HepG2 (cell line): ENCODE data around the gene ACBD6. TPM values are rescaled to one million over a fixed set of nuclear protein-coding genes. Genes with fewer than 3 reads are reported as not detected.

Source experiments
- ATAC-seq: fragments of 200-7000 bp; cut with Tn5 transposase; 3 replicates; pipeline ENCODE4 v1.9.1; 2020; ENCODE audit warnings: mild to moderate bottlenecking, moderate library complexity
- BruUV-seq: library from RNA; stranded (reverse); fragments of 400-500 nt; replicated peaks from 2 replicates; lab custom pipeline; 2021; lab: Mats Ljungman, UMichigan
- CTCF ChIA-PET: fragments of 300-600 bp; formaldehyde crosslinking; extraction: SDS; loops from one replicate; lab custom pipeline; 2021; ENCODE audit warnings: low total read pairs, inconsistent platforms, low intra/inter-chr PET ratio; lab: Yijun Ruan, JAX
- POLR2A ChIA-PET: fragments of 350-600 bp; sonication (Branson Sonifier 250); formaldehyde crosslinking; loops from one replicate; lab custom pipeline; 2020; ENCODE audit warnings: antibody characterized with exemption, inconsistent platforms; lab: Yijun Ruan, JAX
- DNase-seq: peaks from one replicate; pipeline ENCODE4 v3.0.0-alpha.2; 2015; ENCODE audit warnings: low spot score
- FAIRE-seq: peaks from 3 replicates; lab custom pipeline; 2011; peaks lifted over from hg19 to GRCh38; lab: Jason Lieb, UNC
- H2AFZ ChIP-seq: one replicate; pipeline ENCODE4 v1.6.1; 2011; ENCODE audit warnings: low read length, inconsistent platforms
- H3K27ac ChIP-seq: fragments of 300-600 bp; 3 replicates; pipeline ENCODE4 v1.8.0; 2011; ENCODE audit warnings: mixed run types, mild to moderate bottlenecking, mixed read lengths, low read length, inconsistent platforms; ENCODE audit not compliant: insufficient read depth; ENCODE audit errors: extremely low read length
- H3K27me3 ChIP-seq, 2 experiments: fragments of 200-600 bp in 1 of 2; 2 replicates in 1 of 2; 3 replicates in 1 of 2; pipeline versions ENCODE4 v1.6.0 to v1.8.0; 2011; ENCODE audit warnings: low read length in 2 of 2, mild to moderate bottlenecking in 2 of 2, moderate library complexity in 2 of 2, inconsistent platforms in 1 of 2; ENCODE audit not compliant: insufficient read depth in 2 of 2, control insufficient read depth in 1 of 2
- H3K36me3 ChIP-seq, 2 experiments: fragments of 200-600 bp in 1 of 2; replicated peaks in 1 of 2; 2 replicates in 1 of 2; 3 replicates in 1 of 2; pipeline versions ENCODE4 v1.5.1 to v1.8.0; 2011; ENCODE audit warnings: low read length in 2 of 2, inconsistent platforms in 1 of 2; ENCODE audit not compliant: insufficient read depth in 2 of 2, control insufficient read depth in 1 of 2
- H3K4me1 ChIP-seq: 2 replicates; pipeline ENCODE4 v1.5.1; 2012; ENCODE audit warnings: low read length, inconsistent platforms; ENCODE audit not compliant: insufficient read depth
- H3K4me2 ChIP-seq: 2 replicates; pipeline ENCODE4 v1.6.0; 2011; ENCODE audit warnings: low read depth, low read length, inconsistent platforms
- H3K4me3 ChIP-seq, 3 experiments: fragments of 200-600 bp in 1 of 3; sonication (generic), shearing (Covaris generic) in 1 of 3; replicated peaks in 1 of 3; 2 replicates each; pipeline ENCODE4 v1.5.1; 2011 to 2016; ENCODE audit warnings: low read length in 3 of 3, inconsistent platforms in 2 of 3, low read depth in 2 of 3, mild to moderate bottlenecking in 2 of 3, control low read depth in 1 of 3, mixed read lengths in 1 of 3; ENCODE audit not compliant: insufficient read depth in 1 of 3
- H3K79me2 ChIP-seq: one replicate; pipeline ENCODE4 v1.6.1; 2011; ENCODE audit warnings: low read length, inconsistent platforms; ENCODE audit not compliant: insufficient read depth
- H3K9ac ChIP-seq: 2 replicates; pipeline ENCODE4 v1.6.0; 2011; ENCODE audit warnings: mild to moderate bottlenecking, low read depth, low read length, inconsistent platforms; ENCODE audit not compliant: insufficient read depth
- H3K9me3 ChIP-seq: 2 replicates; pipeline ENCODE4 v1.5.1; 2012; ENCODE audit warnings: mild to moderate bottlenecking, low read length
- H4K20me1 ChIP-seq: 2 replicates; pipeline ENCODE4 v1.6.0; 2011; ENCODE audit warnings: inconsistent platforms, mild to moderate bottlenecking, low read length, moderate library complexity; ENCODE audit not compliant: insufficient read depth
- ARID2 ChIP-seq: sonication (generic); formaldehyde crosslinking; IDR thresholded peaks from 2 replicates; pipeline ENCODE4 v1.8.1; 2022; ENCODE audit warnings: mild to moderate bottlenecking, missing genetic modification reagents, borderline replicate concordance
- ARNT ChIP-seq: fragments of 450-650 bp; IDR thresholded peaks from 2 replicates; pipeline ENCODE4 v1.6.1; 2017
- HDAC6 ChIP-seq: fragments of 200-600 bp; sonication (generic); IDR thresholded peaks from 2 replicates; pipeline ENCODE4 v1.7.0; 2017; ENCODE audit warnings: mild to moderate bottlenecking, antibody characterized with exemption, low read length, low read depth
- HNRNPH1 ChIP-seq: fragments of 200-400 bp; formaldehyde crosslinking; optimal IDR thresholded peaks from 2 replicates; pipeline ENCODE3; 2017; ENCODE audit warnings: mild to moderate bottlenecking, low read depth, low read length
- JUN ChIP-seq: sonication (generic); formaldehyde crosslinking; IDR thresholded peaks from 2 replicates; pipeline ENCODE4 v1.4.0; 2020; ENCODE audit warnings: mild to moderate bottlenecking, missing genetic modification reagents
- MYPOP ChIP-seq: sonication (generic); formaldehyde crosslinking; IDR thresholded peaks from 2 replicates; pipeline ENCODE4 v1.8.1; 2023; ENCODE audit warnings: mild to moderate bottlenecking, moderate library complexity, missing genetic modification reagents
- PAF1 ChIP-seq: IDR thresholded peaks from 2 replicates; pipeline ENCODE4 v1.6.1; 2016; ENCODE audit warnings: missing genetic modification reagents, missing compliant biosample characterization
- PAX8 ChIP-seq: sonication (generic); formaldehyde crosslinking; IDR thresholded peaks from 2 replicates; pipeline ENCODE4 v1.8.0; 2022; ENCODE audit warnings: mild to moderate bottlenecking, missing genetic modification reagents, borderline replicate concordance
- SP140L ChIP-seq: sonication (generic); formaldehyde crosslinking; IDR thresholded peaks from 2 replicates; pipeline ENCODE4 v1.4.0; 2020; ENCODE audit warnings: missing genetic modification reagents, borderline replicate concordance
- TFE3 ChIP-seq: IDR thresholded peaks from 2 replicates; pipeline ENCODE4 v1.6.1; 2016
- ZEB1 ChIP-seq: IDR thresholded peaks from 2 replicates; pipeline ENCODE4 v1.6.1; 2012; ENCODE audit warnings: mild to moderate bottlenecking, low read depth, inconsistent platforms; ENCODE audit not compliant: insufficient replicate concordance
- ZFP36L1 ChIP-seq: sonication (generic); formaldehyde crosslinking; IDR thresholded peaks from 2 replicates; pipeline ENCODE4 v1.8.0; 2022; ENCODE audit warnings: mild to moderate bottlenecking, missing genetic modification reagents, moderate library complexity
- ZNF180 ChIP-seq: sonication (generic); formaldehyde crosslinking; IDR thresholded peaks from 2 replicates; pipeline ENCODE4 v1.4.0; 2020; ENCODE audit warnings: low read depth, missing genetic modification reagents, borderline replicate concordance
- ZNF256 ChIP-seq: sonication (generic); formaldehyde crosslinking; conservative IDR thresholded peaks from 2 replicates; pipeline ENCODE4 v1.4.0; 2020; ENCODE audit warnings: missing genetic modification reagents
- ZNF44 ChIP-seq: sonication (generic); formaldehyde crosslinking; IDR thresholded peaks from 2 replicates; pipeline ENCODE4 v1.5.1; 2020; ENCODE audit warnings: mild to moderate bottlenecking, missing genetic modification reagents
- ZNF597 ChIP-seq: sonication (generic); formaldehyde crosslinking; IDR thresholded peaks from 2 replicates; pipeline ENCODE4 v1.5.0; 2020; ENCODE audit warnings: missing genetic modification reagents
- ZNF766 ChIP-seq: sonication (generic); formaldehyde crosslinking; IDR thresholded peaks from 2 replicates; pipeline ENCODE4 v1.5.0; 2020; ENCODE audit warnings: missing genetic modification reagents, borderline replicate concordance
- ZNF772 ChIP-seq: sonication (generic); formaldehyde crosslinking; IDR thresholded peaks from 2 replicates; pipeline ENCODE4 v1.5.0; 2020; ENCODE audit warnings: mild to moderate bottlenecking, missing genetic modification reagents
- WGBS: methylation state at CpG from one replicate; pipeline ENCODE4 v1.1.6; 2017; ENCODE audit warnings: low lambda C conversion rate; 5-methylcytosine and 5-hydroxymethylcytosine counted together
- in situ Hi-C: cut with HindIII; loops from 2 replicates; pipeline ENCODE4 v1.10.0; 2017; ENCODE audit warnings: low pct_unique_long_range_greater_than_20kb; ENCODE audit not compliant: extremely low pct_ligation_motif_present
- intact Hi-C: fragments of 100-400 bp; cut with micrococcal nuclease; formaldehyde crosslinking; loops from one replicate; pipeline ENCODE4 v1.10.0; 2022; ENCODE audit not compliant: unreplicated experiment
- polyA plus RNA-seq, 8 experiments: library from polyadenylated mRNA; depleted of rRNA in 3 of 8; stranded (reverse) in 7 of 8; unstranded in 1 of 8; fragments of >200 nt; fragmentation: Illumina TruSeq in 4 of 8; extraction: Trizol in 4 of 8; gene quantifications; 2 replicates each; pipeline versions ENCODE4 v1.2.1 to v1.2.3, GENCODE V29; 2011 to 2016; ENCODE audit warnings: low read depth in 4 of 8, missing spikeins in 1 of 8, mixed read lengths in 1 of 8; ENCODE audit not compliant: insufficient read depth in 1 of 8
- total RNA-seq, 5 experiments: library from RNA; depleted of rRNA; stranded (reverse); fragments of >200 nt; fragmentation: Illumina TruSeq; extraction: Trizol; gene quantifications; 2 replicates each; pipeline ENCODE4 v1.2.3, GENCODE V29; 2016; ENCODE audit warnings: low read depth in 1 of 5

ACBD6 gene
- total and polyA plus RNA-seq, 2 of the 13 experiments (the other 11 are each of a cell fraction or from before 2014, with no cell fraction given) = 33.5 to 47.2 TPM

- H3K27me3 ChIP-seq = no peaks in the 10 kb centered on the region
- no peak overlapping the region for H3K9ac ChIP-seq
- ATAC-seq = no peak
- no peak for FAIRE-seq
- no peaks in the 10 kb centered on the region for H3K9me3 ChIP-seq
- WGBS = 98% methylated on average over 2 of the region's 2 CpGs
- H3K36me3 ChIP-seq = peaks cover 0 to 27% of the 10 kb centered on the region in 2 experiments; a peak in 2 of 5 replicates
- H3K79me2 ChIP-seq = peaks cover 5% of the 10 kb centered on the region
- no peak for DNase-seq
- no peak overlapping the region for H2AFZ ChIP-seq
- no peaks in the 10 kb centered on the region for H4K20me1 ChIP-seq
- no peak overlapping the region for H3K4me2 ChIP-seq
- in situ Hi-C loops = no loop called here
- CTCF ChIA-PET = no interaction called here
- no peak overlapping the region for H3K27ac ChIP-seq
- TF ChIP-seq ARNT (no peak), HDAC6 (no peak), ZNF772 (CRISPR knock-in tag) (no peak), ZEB1 (no peak), ZNF766 (no peak), PAF1 (CRISPR knock-in tag) (no peak), ZNF597 (CRISPR knock-in tag) (no peak), ZFP36L1 (CRISPR knock-in tag) (no peak), ARID2 (no peak), TFE3 (CRISPR knock-in tag) (no peak), JUN (CRISPR knock-in tag) (no peak), MYPOP (CRISPR knock-in tag) (no peak), ZNF44 (no peak), ZNF180 (CRISPR knock-in tag) (no peak), PAX8 (CRISPR knock-in tag) (no peak), ZNF256 (CRISPR knock-in tag) (no peak), HNRNPH1 (no peak), SP140L (CRISPR knock-in tag) (no peak)
- POLR2A ChIA-PET = no interaction called here
- peaks cover 18% of the 10 kb centered on the region for H3K4me1 ChIP-seq
- H3K4me3 ChIP-seq = no peak overlapping the region
- intact Hi-C loops = no loop called here
- BruUV-seq = no TSS peak
Measured at GRCh38 chr1:180494370-180494769, 8.0 kb downstream of the ACBD6 start.
